Testis (tissue), 3 donors: ENCODE results near the gene TAF6. TPM values are rescaled to one million over a fixed set of nuclear protein-coding genes. Genes with fewer than 3 reads are reported as not detected.

Source experiments
- DNase-seq: peaks from one replicate; pipeline ENCODE4 v3.0.0-alpha.2; 2019
- H3K27ac ChIP-seq, 2 donors: fragments of 200-600 bp; sonication (generic); one replicate each; pipeline ENCODE4 v1.5.1; 2019
- H3K27me3 ChIP-seq: fragments of 200-600 bp; sonication (generic); one replicate; pipeline ENCODE4 v1.5.1; 2019
- H3K36me3 ChIP-seq: fragments of 200-600 bp; sonication (generic); one replicate; pipeline ENCODE4 v1.5.1; 2017; ENCODE audit warnings: low read depth; ENCODE audit errors: missing control alignments
- H3K4me1 ChIP-seq: fragments of 200-600 bp; sonication (generic); one replicate; pipeline ENCODE4 v1.5.1; 2019
- H3K4me3 ChIP-seq, 2 donors: fragments of 200-600 bp; sonication (generic); one replicate each; pipeline ENCODE4 v1.5.1; 2017 to 2019
- H3K9me3 ChIP-seq: fragments of 200-600 bp; sonication (generic); one replicate; pipeline ENCODE4 v1.5.1; 2017
- POLR2A ChIP-seq: fragments of 450-650 bp; IDR thresholded peaks from one replicate; pipeline ENCODE4 v1.6.1; 2017; ENCODE audit warnings: antibody characterized with exemption, mild to moderate bottlenecking, moderate library complexity
- WGBS, 2 donors: methylation state at CpG; one replicate each; pipeline ENCODE4 v1.1.5; 2018; 5-methylcytosine and 5-hydroxymethylcytosine counted together
- intact Hi-C: fragments of 100-400 bp; cut with DNase I; formaldehyde crosslinking; loops from one replicate; pipeline ENCODE4 v1.15.1; 2023; ENCODE audit warnings: low total_unique reads
- polyA plus RNA-seq: library from polyadenylated mRNA; stranded (reverse); fragments of 350-450 nt; fragmentation: Illumina TruSeq; extraction: RNeasy Lipid Tissue Mini Kit (QIAGEN cat#74804); gene quantifications from one replicate; pipeline ENCODE4 v1.2.3, GENCODE V29; 2014; ENCODE audit warnings: low read depth, low replicate concordance; ENCODE audit not compliant: insufficient read depth
- total RNA-seq, 2 donors: library from RNA; depleted of rRNA; stranded (reverse); fragments of >200 nt; gene quantifications; one replicate each; pipeline ENCODE4 v1.2.3, GENCODE V29; 2016
- TF ChIP-seq, protein P1 (sequence below), 3 experiments: fragments of 450-650 bp in 2 of 3; fragments of 200-600 bp in 1 of 3; sonication (generic) in 1 of 3; IDR thresholded peaks; one replicate each; pipeline ENCODE4 v1.5.1; 2016 to 2019; ENCODE audit warnings: antibody characterized with exemption in 3 of 3, mild to moderate bottlenecking in 2 of 3, moderate library complexity in 1 of 3

Gene TAF6
- total and polyA plus RNA-seq, 3 donors from 2014 or later = 95.4 to 108 (median 99.1) TPM

DNA sequence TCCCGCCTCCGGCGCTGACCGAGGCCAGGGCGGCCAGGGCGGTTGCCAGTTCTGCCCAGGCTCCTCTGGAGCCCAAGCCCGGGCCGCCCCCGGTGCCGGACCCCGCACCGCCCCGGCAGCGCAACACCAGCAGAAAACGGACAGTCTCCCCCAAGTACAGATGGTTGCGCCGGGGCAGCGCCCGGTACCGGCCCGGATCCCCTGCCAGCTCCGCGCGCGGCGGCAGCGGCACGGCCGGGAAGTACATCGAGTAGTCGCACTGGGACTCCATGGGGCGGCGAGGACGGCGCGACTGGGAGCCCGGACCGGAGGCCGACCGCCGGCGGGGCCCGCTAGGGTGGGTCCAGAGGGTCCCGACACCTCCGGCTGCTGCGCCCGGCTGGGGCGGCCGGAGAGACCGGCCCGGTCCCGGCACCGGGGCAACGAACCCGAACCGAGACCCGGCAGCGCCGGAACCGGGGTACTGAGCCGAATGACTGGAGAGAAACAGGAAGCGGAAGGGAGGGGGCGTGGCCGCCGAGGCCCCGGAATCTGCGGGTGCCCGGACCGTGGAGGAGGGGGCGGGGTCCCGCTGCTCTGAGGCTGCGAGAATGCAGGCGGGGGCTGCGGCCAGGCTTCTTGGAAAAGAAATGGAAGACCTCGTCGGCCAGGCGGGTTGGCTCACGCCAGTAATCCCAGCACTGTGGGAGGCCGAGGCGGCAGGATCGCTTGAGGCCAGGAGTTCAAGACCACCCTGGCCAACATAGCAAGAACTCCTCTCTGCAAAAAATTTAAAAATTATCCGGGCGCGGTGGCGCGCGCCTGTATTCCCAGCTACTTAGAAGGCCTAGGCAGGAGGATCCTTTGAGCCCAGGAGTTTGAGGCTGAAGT lies 39.3 kb upstream of the TAF6 start, which contains the start of gene TRAPPC14:
Gene TRAPPC14, minus strand, starts transcription at position 495 of the 870 bp plus-strand sequence. Its CDS starts 224 bp downstream, at position 271.
- intact Hi-C loops = no loop called here

DNA sequence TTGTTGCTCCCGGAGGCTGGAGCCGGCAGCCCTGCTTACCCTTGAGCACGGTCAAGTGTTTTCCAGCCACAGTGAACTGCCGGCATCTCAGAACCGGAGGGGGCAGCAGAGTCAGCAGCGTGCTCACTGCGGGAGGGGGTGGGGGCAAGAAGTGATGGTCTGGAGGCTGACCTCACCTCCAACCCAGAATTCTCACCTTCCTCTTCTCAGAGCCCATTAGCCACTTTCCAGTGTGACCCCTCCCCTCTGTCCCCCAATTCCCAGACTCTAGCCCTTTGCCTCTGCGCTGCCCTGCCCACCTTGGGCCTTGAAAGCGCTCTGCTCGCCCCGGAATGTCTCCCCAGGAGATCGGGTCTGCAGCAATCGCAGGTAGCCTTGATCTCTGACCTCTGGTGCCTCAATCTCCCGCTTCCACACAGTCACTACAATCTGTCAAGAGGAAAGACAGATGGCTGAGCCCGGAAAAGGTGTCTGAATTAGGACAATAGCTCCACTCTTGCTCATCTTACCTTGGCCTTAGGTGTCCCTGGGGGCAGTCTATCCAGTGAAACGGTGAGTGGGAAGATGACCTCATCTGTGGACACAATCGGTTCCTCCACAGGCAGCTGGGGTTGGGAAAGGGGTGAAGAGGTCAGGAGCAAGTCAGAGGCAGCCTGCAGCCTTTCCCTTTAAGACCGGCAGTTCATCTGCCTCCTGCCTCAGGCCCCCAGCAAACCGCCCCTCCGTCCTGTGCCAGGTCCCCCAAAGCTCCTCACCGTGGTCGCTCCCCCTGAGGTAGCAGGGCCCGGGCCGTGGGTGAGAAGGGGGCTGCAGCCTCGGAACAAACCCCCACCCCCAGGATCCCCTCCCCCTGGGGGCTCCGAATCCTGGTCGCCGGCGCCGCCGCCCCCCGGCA lies 38.4 kb upstream of the TAF6 start:
- no peaks in the 10 kb centered on the region for H3K27me3 ChIP-seq
- H3K27ac ChIP-seq = peak overlapping the region; percentile 73 to 77
- TF ChIP-seq POLR2A = no peak
- TF ChIP-seq, protein P1, sequence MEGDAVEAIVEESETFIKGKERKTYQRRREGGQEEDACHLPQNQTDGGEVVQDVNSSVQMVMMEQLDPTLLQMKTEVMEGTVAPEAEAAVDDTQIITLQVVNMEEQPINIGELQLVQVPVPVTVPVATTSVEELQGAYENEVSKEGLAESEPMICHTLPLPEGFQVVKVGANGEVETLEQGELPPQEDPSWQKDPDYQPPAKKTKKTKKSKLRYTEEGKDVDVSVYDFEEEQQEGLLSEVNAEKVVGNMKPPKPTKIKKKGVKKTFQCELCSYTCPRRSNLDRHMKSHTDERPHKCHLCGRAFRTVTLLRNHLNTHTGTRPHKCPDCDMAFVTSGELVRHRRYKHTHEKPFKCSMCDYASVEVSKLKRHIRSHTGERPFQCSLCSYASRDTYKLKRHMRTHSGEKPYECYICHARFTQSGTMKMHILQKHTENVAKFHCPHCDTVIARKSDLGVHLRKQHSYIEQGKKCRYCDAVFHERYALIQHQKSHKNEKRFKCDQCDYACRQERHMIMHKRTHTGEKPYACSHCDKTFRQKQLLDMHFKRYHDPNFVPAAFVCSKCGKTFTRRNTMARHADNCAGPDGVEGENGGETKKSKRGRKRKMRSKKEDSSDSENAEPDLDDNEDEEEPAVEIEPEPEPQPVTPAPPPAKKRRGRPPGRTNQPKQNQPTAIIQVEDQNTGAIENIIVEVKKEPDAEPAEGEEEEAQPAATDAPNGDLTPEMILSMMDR (IDR thresholded peaks at IDR 0.05) = peak in 1 of 3 experiments; percentile 5
- intact Hi-C loops = no loop called here
- no peaks in the 10 kb centered on the region for H3K36me3 ChIP-seq
- H3K4me1 ChIP-seq = peaks cover 8% of the 10 kb centered on the region
- peak; percentile 57 for DNase-seq
- 17 to 21% methylated on average over 16 to 32 of the region's 32 CpGs for WGBS, 2 donors
- H3K4me3 ChIP-seq = peak overlapping the region; percentile 86 to 98
- H3K9me3 ChIP-seq = no peaks in the 10 kb centered on the region

More for the DNA sequence above, 39.3 kb upstream of the TAF6 start, which contains the start of gene TRAPPC14:
- Histone ChIP-seq H3K27ac (peak within 1 kb of the TSS; percentile 73 to 77), H3K4me1 (peaks cover 8% of the 10 kb centered on the region), H3K4me3 (peak within 1 kb of the TSS; percentile 86 to 98), H3K36me3 (no peaks in the 10 kb centered on the region), H3K9me3 (no peaks in the 10 kb centered on the region), H3K27me3 (no peaks in the 10 kb centered on the region)
- no peak for TF ChIP-seq POLR2A
- TF ChIP-seq, protein P1 (IDR thresholded peaks at IDR 0.05) = no peak
- peak; percentile 98 for DNase-seq
- 1% methylated on average over 20 to 87 of the region's 87 CpGs for WGBS, 2 donors

DNA sequence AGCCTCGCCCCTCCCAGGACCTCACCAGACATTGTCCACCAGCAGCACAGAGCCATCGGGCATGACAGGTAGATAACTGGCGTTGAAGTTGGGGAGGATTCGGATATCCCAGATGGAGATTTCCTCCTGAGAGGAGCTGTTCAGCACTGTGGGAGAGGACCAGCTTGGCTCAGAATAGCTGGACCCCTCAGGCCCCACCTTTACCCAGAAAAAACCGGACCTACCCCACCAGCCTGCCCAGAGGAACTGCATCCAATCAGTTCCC lies 37.8 kb upstream of the TAF6 start:
- H3K4me3 ChIP-seq = no peak overlapping the region
- H3K4me1 ChIP-seq = peaks cover 8% of the 10 kb centered on the region
- no peaks in the 10 kb centered on the region for H3K36me3 ChIP-seq
- WGBS, 2 donors = 52 to 72% methylated on average over 5 of the region's 5 CpGs
- peak overlapping the region in 1 of 2 donors; percentile 6 for H3K27ac ChIP-seq
- intact Hi-C loops = no loop called here
- no peak for DNase-seq
- no peaks in the 10 kb centered on the region for H3K27me3 ChIP-seq
- no peak for TF ChIP-seq POLR2A
- TF ChIP-seq, protein P1 (IDR thresholded peaks at IDR 0.05) = no peak
- H3K9me3 ChIP-seq = no peaks in the 10 kb centered on the region

DNA sequence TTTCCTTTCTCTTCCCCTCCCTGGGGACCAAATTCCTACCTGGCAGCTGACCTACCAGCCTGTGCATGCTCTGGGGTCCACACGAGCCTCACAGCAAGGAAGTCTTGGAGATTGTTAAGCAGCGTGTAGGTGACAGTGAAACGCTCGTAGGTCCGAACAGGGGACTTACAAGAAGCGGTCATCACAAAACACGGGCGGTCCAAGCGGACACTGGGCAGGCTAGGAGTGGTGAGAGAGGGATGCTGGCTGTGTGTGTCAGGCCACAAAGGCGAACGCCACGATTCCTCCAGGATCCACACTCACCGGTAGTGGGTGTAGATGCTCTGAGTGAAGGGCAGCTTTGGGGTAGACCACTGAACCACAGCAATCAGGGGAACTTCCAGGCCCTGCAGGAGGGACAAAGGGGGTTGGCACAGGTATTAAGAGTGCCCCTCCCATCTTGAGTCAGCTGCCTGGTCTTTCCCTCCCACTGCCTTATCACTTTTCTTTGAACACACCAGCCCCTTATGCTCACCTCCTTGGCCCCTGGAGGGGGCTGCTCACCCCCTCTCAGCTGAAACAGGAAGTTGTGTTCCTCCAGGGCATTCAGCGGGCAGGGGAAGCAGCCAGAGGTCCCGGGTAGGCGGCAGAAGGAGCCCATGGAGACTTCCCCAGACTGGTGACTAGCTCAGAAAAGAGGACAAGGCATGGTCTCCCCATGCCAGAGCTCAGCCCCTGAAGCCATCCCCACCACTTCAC lies 37.3 kb upstream of the TAF6 start:
- peaks cover 8% of the 10 kb centered on the region for H3K4me1 ChIP-seq
- WGBS, 2 donors = 69 to 77% methylated on average over 16 of the region's 16 CpGs
- no peak for DNase-seq
- no peaks in the 10 kb centered on the region for H3K9me3 ChIP-seq
- H3K27ac ChIP-seq = peak overlapping the region in 1 of 2 donors; percentile 6
- intact Hi-C loops = no loop called here
- no peaks in the 10 kb centered on the region for H3K36me3 ChIP-seq
- H3K27me3 ChIP-seq = no peaks in the 10 kb centered on the region
- TF ChIP-seq, protein P1 (IDR thresholded peaks at IDR 0.05) = no peak
- TF ChIP-seq POLR2A = no peak
- H3K4me3 ChIP-seq = no peak overlapping the region
